ENCODE results near the gene LTB4R.

DNA sequence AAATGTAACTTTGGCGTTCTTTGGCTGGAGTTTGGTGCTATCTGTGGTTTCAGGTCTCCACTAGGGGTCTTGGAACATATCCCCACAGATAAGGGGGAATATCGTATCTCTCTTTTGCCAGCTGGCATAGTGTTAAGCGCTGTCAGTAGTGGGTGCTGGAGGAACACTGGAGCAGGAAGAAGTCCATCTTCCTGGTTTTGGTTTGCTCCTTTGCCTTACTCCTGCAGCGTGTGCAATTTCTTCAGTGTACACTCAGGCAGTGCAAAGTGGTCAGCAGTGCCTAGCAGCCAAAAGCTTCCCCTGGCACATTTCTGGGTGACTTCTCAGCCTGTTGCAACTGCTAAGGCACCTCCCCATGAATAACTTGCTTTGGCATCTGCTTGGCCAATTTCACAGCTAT, 40.2 kb downstream of the LTB4R start:
- TF ChIP-seq, protein P1, sequence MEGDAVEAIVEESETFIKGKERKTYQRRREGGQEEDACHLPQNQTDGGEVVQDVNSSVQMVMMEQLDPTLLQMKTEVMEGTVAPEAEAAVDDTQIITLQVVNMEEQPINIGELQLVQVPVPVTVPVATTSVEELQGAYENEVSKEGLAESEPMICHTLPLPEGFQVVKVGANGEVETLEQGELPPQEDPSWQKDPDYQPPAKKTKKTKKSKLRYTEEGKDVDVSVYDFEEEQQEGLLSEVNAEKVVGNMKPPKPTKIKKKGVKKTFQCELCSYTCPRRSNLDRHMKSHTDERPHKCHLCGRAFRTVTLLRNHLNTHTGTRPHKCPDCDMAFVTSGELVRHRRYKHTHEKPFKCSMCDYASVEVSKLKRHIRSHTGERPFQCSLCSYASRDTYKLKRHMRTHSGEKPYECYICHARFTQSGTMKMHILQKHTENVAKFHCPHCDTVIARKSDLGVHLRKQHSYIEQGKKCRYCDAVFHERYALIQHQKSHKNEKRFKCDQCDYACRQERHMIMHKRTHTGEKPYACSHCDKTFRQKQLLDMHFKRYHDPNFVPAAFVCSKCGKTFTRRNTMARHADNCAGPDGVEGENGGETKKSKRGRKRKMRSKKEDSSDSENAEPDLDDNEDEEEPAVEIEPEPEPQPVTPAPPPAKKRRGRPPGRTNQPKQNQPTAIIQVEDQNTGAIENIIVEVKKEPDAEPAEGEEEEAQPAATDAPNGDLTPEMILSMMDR (IDR thresholded peaks at IDR 0.05 in 4 of 5, conservative IDR thresholded peaks at IDR 0.05 in 1 of 5): no peak
- TF ChIP-seq POLR2A (IDR thresholded peaks at IDR 0.05): no peak

All from gastrocnemius medialis (tissue), 4 donors.